Trophoblast cell (in vitro differentiated cells and primary cell): ENCODE data around the gene ZSCAN16.

ENCODE experiments used
- DNase-seq, 2 donors: peaks; one replicate each; pipeline ENCODE4 v3.0.0-alpha.2; 2016
- H2AFZ ChIP-seq: 2 replicates; pipeline ENCODE4 v1.6.1; 2013; ENCODE audit warnings: low read length, moderate library complexity, mild to moderate bottlenecking; ENCODE audit not compliant: insufficient read depth, poor library complexity
- H2AK5ac ChIP-seq: 2 replicates; pipeline ENCODE4 v1.6.1; 2013; ENCODE audit warnings: mild to moderate bottlenecking, low read length
- H2BK120ac ChIP-seq: 2 replicates; pipeline ENCODE4 v1.6.1; 2013; ENCODE audit warnings: low read length, mild to moderate bottlenecking, moderate library complexity; ENCODE audit not compliant: insufficient read depth, poor library complexity
- H2BK12ac ChIP-seq: 2 replicates; pipeline ENCODE4 v1.6.1; 2013; ENCODE audit warnings: mild to moderate bottlenecking, low read length, moderate library complexity
- H2BK5ac ChIP-seq: 2 replicates; pipeline ENCODE4 v1.6.1; 2013; ENCODE audit warnings: low read length, low read depth, moderate library complexity, mild to moderate bottlenecking; ENCODE audit not compliant: poor library complexity
- H3K14ac ChIP-seq: 2 replicates; pipeline ENCODE4 v1.6.1; 2013; ENCODE audit warnings: mild to moderate bottlenecking, low read length
- H3K18ac ChIP-seq: 2 replicates; pipeline ENCODE4 v1.6.1; 2013; ENCODE audit warnings: mild to moderate bottlenecking, low read length
- H3K23ac ChIP-seq: 2 replicates; pipeline ENCODE4 v1.6.1; 2013; ENCODE audit warnings: low read length
- H3K27ac ChIP-seq: 2 replicates; pipeline ENCODE4 v1.5.1; 2013; ENCODE audit warnings: low read depth, mild to moderate bottlenecking, inconsistent platforms, low read length, moderate library complexity
- H3K27me3 ChIP-seq: 2 replicates; pipeline ENCODE4 v1.6.1; 2013; ENCODE audit warnings: inconsistent platforms, mild to moderate bottlenecking, low read length, moderate library complexity; ENCODE audit not compliant: insufficient read depth
- H3K36me3 ChIP-seq, 2 experiments: 1 replicate in 1 of 2; 2 replicates in 1 of 2; pipeline ENCODE4 v1.6.1; 2013; ENCODE audit warnings: low read length in 2 of 2, mild to moderate bottlenecking in 2 of 2, moderate library complexity in 1 of 2; ENCODE audit not compliant: insufficient read depth in 2 of 2, control insufficient read depth in 1 of 2
- H3K4ac ChIP-seq: 2 replicates; pipeline ENCODE4 v1.6.1; 2013; ENCODE audit warnings: low read depth, mild to moderate bottlenecking, low read length, moderate library complexity
- H3K4me1 ChIP-seq, 2 experiments: 1 replicate in 1 of 2; 2 replicates in 1 of 2; pipeline ENCODE4 v1.6.1; 2013; ENCODE audit warnings: low read length in 2 of 2, mild to moderate bottlenecking in 2 of 2, moderate library complexity in 1 of 2; ENCODE audit not compliant: insufficient read depth in 2 of 2, control insufficient read depth in 1 of 2
- H3K4me2 ChIP-seq: 2 replicates; pipeline ENCODE4 v1.6.1; 2013; ENCODE audit warnings: inconsistent platforms, mild to moderate bottlenecking, low read length, moderate library complexity
- H3K4me3 ChIP-seq: 2 replicates; pipeline ENCODE4 v1.5.1; 2013; ENCODE audit warnings: mild to moderate bottlenecking, low read depth, low read length, inconsistent platforms
- H3K79me1 ChIP-seq: one replicate; pipeline ENCODE4 v1.6.1; 2013; ENCODE audit warnings: low read length
- H3K79me2 ChIP-seq: 2 replicates; pipeline ENCODE4 v1.6.1; 2013; ENCODE audit warnings: low read length, mild to moderate bottlenecking; ENCODE audit not compliant: control insufficient read depth, insufficient read depth, poor library complexity
- H3K9ac ChIP-seq: 2 replicates; pipeline ENCODE4 v1.6.1; 2013; ENCODE audit warnings: mild to moderate bottlenecking, low read length
- H3K9me3 ChIP-seq: 2 replicates; pipeline ENCODE4 v1.6.1; 2013; ENCODE audit warnings: low read depth, mild to moderate bottlenecking, control low read depth, inconsistent platforms, low read length; ENCODE audit not compliant: insufficient read depth
- H4K12ac ChIP-seq: 2 replicates; pipeline ENCODE4 v1.6.1; 2013; ENCODE audit warnings: low read depth, mild to moderate bottlenecking, low read length, moderate library complexity
- H4K8ac ChIP-seq: 2 replicates; pipeline ENCODE4 v1.6.1; 2013; ENCODE audit warnings: low read depth, mild to moderate bottlenecking, low read length, moderate library complexity
- H4K91ac ChIP-seq: one replicate; pipeline ENCODE4 v1.6.1; 2013; ENCODE audit warnings: low read depth, mild to moderate bottlenecking, low read length, moderate library complexity
- WGBS: extraction: QIAGEN DNeasy Blood & Tissue Kit; methylation state at CpG from one replicate; pipeline ENCODE4 v1.1.7; 2013; ENCODE audit warnings: missing lambda C conversion rate; ENCODE audit not compliant: insufficient read length, insufficient coverage; ENCODE audit errors: extremely low coverage; 5-methylcytosine and 5-hydroxymethylcytosine counted together

ZSCAN16 gene

GRCh38 chr6:28159029-28159607 lies 34.7 kb downstream of the ZSCAN16 start:
- no peak for DNase-seq
- no peak overlapping the region for H2AK5ac ChIP-seq
- H4K12ac ChIP-seq = no peak overlapping the region
- H3K27me3 ChIP-seq = no peaks in the 10 kb centered on the region
- H4K91ac ChIP-seq = no peak overlapping the region
- no peak overlapping the region for H3K4me3 ChIP-seq
- H3K4ac ChIP-seq = no peak overlapping the region
- H2BK12ac ChIP-seq = no peak overlapping the region
- no peak overlapping the region for H3K14ac ChIP-seq
- WGBS = no CpG with 5 or more reads among the region's 4 CpGs
- no peak overlapping the region for H3K27ac ChIP-seq
- no peak overlapping the region for H4K8ac ChIP-seq
- H3K18ac ChIP-seq = no peak overlapping the region
- no peak overlapping the region for H3K4me2 ChIP-seq
- H3K79me2 ChIP-seq = no peaks in the 10 kb centered on the region
- H3K9ac ChIP-seq = no peak overlapping the region
- H3K79me1 ChIP-seq = no peaks in the 10 kb centered on the region
- no peak overlapping the region for H2AFZ ChIP-seq
- no peak overlapping the region for H2BK5ac ChIP-seq
- no peak overlapping the region for H2BK120ac ChIP-seq
- peaks cover 5% of the 10 kb centered on the region for H3K9me3 ChIP-seq
- peaks cover 0 to 3% of the 10 kb centered on the region in 2 experiments for H3K4me1 ChIP-seq
- no peak overlapping the region for H3K23ac ChIP-seq
- H3K36me3 ChIP-seq = peaks cover 0 to 9% of the 10 kb centered on the region in 2 experiments

GRCh38 chr6:28160233-28160632 lies 35.8 kb downstream of the ZSCAN16 start:
- WGBS = no CpG with 5 or more reads among the region's 2 CpGs

GRCh38 chr6:28161410-28162079 lies 37.1 kb downstream of the ZSCAN16 start:
- H4K91ac ChIP-seq = no peak overlapping the region
- no peak overlapping the region for H3K27ac ChIP-seq
- peaks cover 0 to 3% of the 10 kb centered on the region in 2 experiments for H3K4me1 ChIP-seq
- peak overlapping the region; percentile 73 for H3K4me3 ChIP-seq
- H2AFZ ChIP-seq = peak overlapping the region; percentile 88
- H3K4me2 ChIP-seq = peak overlapping the region; percentile 75
- H3K23ac ChIP-seq = no peak overlapping the region
- H4K8ac ChIP-seq = peak overlapping the region; percentile 56
- H4K12ac ChIP-seq = peak overlapping the region; percentile 47
- peak overlapping the region; percentile 67 for H3K9ac ChIP-seq
- no CpG with 5 or more reads among the region's 32 CpGs for WGBS
- no peak overlapping the region for H3K14ac ChIP-seq
- peak; percentile 78 to 92 for DNase-seq
- H2AK5ac ChIP-seq = no peak overlapping the region
- H3K18ac ChIP-seq = no peak overlapping the region
- H2BK120ac ChIP-seq = no peak overlapping the region
- H3K27me3 ChIP-seq = no peaks in the 10 kb centered on the region
- no peak overlapping the region for H2BK12ac ChIP-seq
- H3K4ac ChIP-seq = no peak overlapping the region
- peaks cover 0 to 2% of the 10 kb centered on the region in 2 experiments for H3K36me3 ChIP-seq
- H3K79me2 ChIP-seq = no peaks in the 10 kb centered on the region
- H2BK5ac ChIP-seq = no peak overlapping the region
- no peaks in the 10 kb centered on the region for H3K79me1 ChIP-seq
- H3K9me3 ChIP-seq = peaks cover 5% of the 10 kb centered on the region

More at GRCh38 chr6:28160233-28160632, 35.8 kb downstream of the ZSCAN16 start:
- Histone ChIP-seq H3K4me2 (no peak overlapping the region), H3K27me3 (no peaks in the 10 kb centered on the region), H4K91ac (no peak overlapping the region), H3K23ac (no peak overlapping the region), H3K18ac (no peak overlapping the region), H3K27ac (no peak overlapping the region), H3K4ac (no peak overlapping the region), H3K14ac (no peak overlapping the region), H4K12ac (no peak overlapping the region), H2BK12ac (no peak overlapping the region), H3K79me2 (no peaks in the 10 kb centered on the region), H3K4me1 (peaks cover 0 to 3% of the 10 kb centered on the region in 2 experiments), H2BK120ac (no peak overlapping the region), H3K9me3 (peaks cover 5% of the 10 kb centered on the region), H3K4me3 (no peak overlapping the region), H3K79me1 (no peaks in the 10 kb centered on the region), H2AFZ (no peak overlapping the region), H2AK5ac (no peak overlapping the region), H2BK5ac (no peak overlapping the region), H3K36me3 (peaks cover 0 to 2% of the 10 kb centered on the region in 2 experiments), H4K8ac (no peak overlapping the region), H3K9ac (no peak overlapping the region)
- no peak for DNase-seq

- no CpG with 5 or more reads among the region's 1 CpG for WGBS
These were observed 41.2 kb downstream of the ZSCAN16 start for GRCh38 chr6:28165563-28165962.

More at GRCh38 chr6:28165563-28165962, 41.2 kb downstream of the ZSCAN16 start:
- Histone ChIP-seq H3K36me3 (no peaks in the 10 kb centered on the region), H3K4ac (no peak overlapping the region), H4K8ac (no peak overlapping the region), H2BK12ac (no peak overlapping the region), H3K18ac (no peak overlapping the region), H4K91ac (no peak overlapping the region), H2BK5ac (no peak overlapping the region), H3K4me1 (peaks cover 0 to 3% of the 10 kb centered on the region in 2 experiments), H2AK5ac (no peak overlapping the region), H3K27me3 (no peaks in the 10 kb centered on the region), H2AFZ (no peak overlapping the region), H3K79me1 (no peaks in the 10 kb centered on the region), H3K4me3 (no peak overlapping the region), H3K14ac (no peak overlapping the region), H3K4me2 (no peak overlapping the region), H3K9ac (no peak overlapping the region), H3K9me3 (peaks cover 5% of the 10 kb centered on the region), H3K79me2 (no peaks in the 10 kb centered on the region), H3K27ac (no peak overlapping the region), H4K12ac (no peak overlapping the region), H3K23ac (no peak overlapping the region), H2BK120ac (no peak overlapping the region)
- DNase-seq = no peak
